GM06990 (cell line): ENCODE measurements around the gene CCDC78.
A peak's percentile ranks its signal among the peaks of the same experiment; 100 is the strongest.

Experiments
- DNase-seq: peaks from one replicate; pipeline ENCODE4 v3.0.0-alpha.2; 2011; ENCODE audit not compliant: insufficient read length; ENCODE audit errors: extremely low read depth
- H3K27me3 ChIP-seq: replicated peaks from 2 replicates; pipeline ENCODE4 v1.6.0; 2011; ENCODE audit warnings: low read length; ENCODE audit not compliant: control insufficient read depth, insufficient read depth
- H3K36me3 ChIP-seq: 2 replicates; pipeline ENCODE4 v1.5.1; 2011; ENCODE audit warnings: low read length; ENCODE audit not compliant: control insufficient read depth, insufficient read depth
- H3K4me3 ChIP-seq: replicated peaks from 2 replicates; pipeline ENCODE4 v1.5.1; 2011; ENCODE audit warnings: low read depth, mild to moderate bottlenecking, control low read depth, low read length
- CTCF ChIP-seq: IDR thresholded peaks from 2 replicates; pipeline ENCODE4 v1.5.1; 2011; ENCODE audit warnings: low read length, control low read depth, mild to moderate bottlenecking, inconsistent platforms; ENCODE audit not compliant: insufficient read depth, poor library complexity, severe bottlenecking

The CCDC78 gene

DNA sequence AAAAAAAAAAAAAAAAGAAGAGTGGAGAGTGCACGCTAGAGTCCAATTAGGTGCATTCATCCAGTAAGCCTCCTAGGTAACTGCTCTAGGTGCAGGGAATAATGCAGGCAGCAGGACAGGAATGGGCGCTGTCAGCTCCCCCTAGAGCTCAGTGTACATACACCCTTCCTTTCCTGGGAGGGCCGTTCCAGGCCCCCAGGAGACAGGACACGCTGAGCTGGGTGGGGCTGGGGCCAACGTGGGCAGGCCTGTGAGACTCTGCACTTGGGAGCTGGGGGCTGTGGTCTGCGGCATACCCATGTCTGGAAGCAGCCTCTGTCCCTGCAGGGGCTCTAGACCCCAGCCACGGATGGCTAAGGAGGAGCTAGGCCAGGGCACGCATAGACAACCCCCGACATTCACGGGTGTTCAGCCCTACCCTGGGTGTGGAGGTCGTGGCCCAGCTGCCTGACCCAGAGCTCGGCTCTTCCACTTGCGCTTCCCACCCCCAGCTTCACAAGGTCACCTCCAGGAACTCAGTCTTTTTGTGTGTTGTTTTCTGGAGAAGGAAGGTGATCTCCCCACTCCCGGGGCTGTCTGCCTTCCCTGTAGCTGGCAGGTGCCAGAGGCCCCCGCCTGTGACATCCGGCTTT is 6.3 kb downstream of the CCDC78 start:
- no peak for DNase-seq

DNA sequence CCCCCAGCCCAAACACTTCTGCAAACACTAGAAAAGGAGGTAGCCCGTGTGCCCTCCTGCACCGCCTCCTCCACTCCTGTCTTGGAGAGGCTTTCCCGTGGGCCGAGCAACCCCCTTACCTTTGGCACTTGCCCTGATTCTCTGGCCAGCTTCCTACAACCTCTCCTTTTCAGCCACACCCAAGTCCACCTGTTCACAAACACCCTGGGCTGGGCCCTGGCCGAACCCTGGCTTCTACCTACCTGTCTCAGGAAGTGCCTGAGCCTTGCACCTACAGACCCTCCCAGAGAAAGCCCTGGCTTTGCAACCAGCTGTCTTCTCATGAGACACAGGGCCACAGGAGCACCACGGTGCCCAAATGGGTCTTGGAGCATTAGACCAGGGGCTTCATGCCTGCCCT is 7.3 kb downstream of the CCDC78 start:
- Histone ChIP-seq H3K27me3 (no peaks in the 10 kb centered on the region), H3K4me3 (no peak overlapping the region), H3K36me3 (peaks cover 2% of the 10 kb centered on the region; the same call in 1 of the 2 replicates)
- DNase-seq, result no peak
- TF ChIP-seq CTCF, result no peak

More for the DNA sequence above, 6.3 kb downstream of the CCDC78 start:
- Histone ChIP-seq H3K27me3 (no peaks in the 10 kb centered on the region), H3K4me3 (peak overlapping the region; percentile 89), H3K36me3 (peaks cover 2% of the 10 kb centered on the region; the same call in 1 of the 2 replicates)
- TF ChIP-seq CTCF, result peak; percentile 30

DNA sequence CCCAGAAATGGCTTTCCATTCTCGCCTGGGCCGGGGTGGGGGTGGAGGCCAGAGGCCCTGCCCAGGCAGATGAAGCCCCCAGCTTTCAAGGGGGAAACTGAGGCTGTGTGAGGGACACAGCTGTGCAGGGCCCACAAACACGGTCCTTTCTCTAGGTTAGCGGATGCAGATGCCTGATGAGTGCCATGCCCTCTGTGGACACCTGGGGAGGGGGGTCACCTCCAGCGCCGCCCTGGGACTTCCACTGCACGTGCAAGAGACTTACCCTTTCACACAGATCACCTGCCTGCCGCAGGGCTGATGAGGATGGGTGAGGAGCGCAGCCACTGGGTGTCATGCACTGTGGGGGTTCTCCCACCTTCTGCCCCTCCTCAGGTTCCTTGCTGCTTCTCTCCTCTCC is 7.9 kb downstream of the CCDC78 start:
- no peak for DNase-seq
- TF ChIP-seq CTCF, result no peak
- H3K27me3 ChIP-seq, result no peaks in the 10 kb centered on the region
- no peak overlapping the region for H3K4me3 ChIP-seq
- peaks cover 2% of the 10 kb centered on the region; the same call in 1 of the 2 replicates for H3K36me3 ChIP-seq

- peaks cover 1% of the 10 kb centered on the region; the same call in 1 of the 2 replicates for H3K36me3 ChIP-seq
- DNase-seq, result no peak
- H3K27me3 ChIP-seq, result no peaks in the 10 kb centered on the region
- no peak for TF ChIP-seq CTCF
- H3K4me3 ChIP-seq, result no peak overlapping the region
Observed at GRCh38 chr16:717450-718245, 8.6 kb downstream of the CCDC78 start.

GRCh38 chr16:716768-717325 is 9.4 kb downstream of the CCDC78 start:
- TF ChIP-seq CTCF, result no peak
- no peak overlapping the region for H3K4me3 ChIP-seq
- H3K36me3 ChIP-seq, result no peaks in the 10 kb centered on the region
- H3K27me3 ChIP-seq, result no peaks in the 10 kb centered on the region
- no peak for DNase-seq
